ENCODE results near the gene ASB6.
A peak's percentile ranks its signal among the peaks of the same experiment; 100 is the strongest.

Gene ASB6

GRCh38 chr9:129675620-129676019, 33.7 kb upstream of the ASB6 start:
- Histone ChIP-seq H3K9ac (ENCODE audit: low read depth, low read length) (no peak overlapping the region), H3K36me3 (ENCODE audit: insufficient read depth, low read length) (no peaks in the 10 kb centered on the region), H3K9me3 (ENCODE audit: control insufficient read depth, insufficient read depth, low read length) (no peaks in the 10 kb centered on the region), H3K4me1 (ENCODE audit: insufficient read depth, low read length) (peaks cover 6% of the 10 kb centered on the region; the same call in 1 of the 2 replicates)

DNA sequence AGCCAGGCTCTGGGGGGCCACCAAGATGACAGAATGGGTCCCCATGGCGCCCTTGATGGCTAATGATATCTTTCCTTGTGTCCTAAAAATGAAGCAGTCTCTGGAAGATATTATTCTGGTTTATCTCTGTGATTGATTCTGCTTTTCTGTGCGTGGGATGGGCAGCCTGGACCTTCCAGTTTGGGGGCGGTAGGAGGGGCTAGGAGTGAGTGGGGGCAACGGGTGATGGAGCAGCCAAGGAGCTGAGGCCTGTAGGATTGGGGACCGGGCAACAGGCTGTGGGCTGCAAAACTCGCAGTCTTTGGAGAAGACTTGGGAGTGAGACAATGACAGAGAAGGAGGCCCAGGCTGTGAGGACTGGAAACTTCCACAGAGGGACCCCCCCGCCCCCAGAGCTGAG, 32.3 kb upstream of the ASB6 start:
- Histone ChIP-seq H3K36me3 (ENCODE audit: insufficient read depth, low read length) (no peaks in the 10 kb centered on the region), H3K9ac (ENCODE audit: low read depth, low read length) (no peak overlapping the region), H3K4me1 (ENCODE audit: insufficient read depth, low read length) (peaks cover 6% of the 10 kb centered on the region; the same call in 1 of the 2 replicates), H3K9me3 (ENCODE audit: control insufficient read depth, insufficient read depth, low read length) (no peaks in the 10 kb centered on the region)

- no peaks in the 10 kb centered on the region for H3K9me3 ChIP-seq (ENCODE audit: control insufficient read depth, insufficient read depth, low read length)
- H3K9ac ChIP-seq (ENCODE audit: low read depth, low read length) = no peak overlapping the region
- peaks cover 6% of the 10 kb centered on the region; the same call in 1 of the 2 replicates for H3K4me1 ChIP-seq (ENCODE audit: insufficient read depth, low read length)
- no peaks in the 10 kb centered on the region for H3K36me3 ChIP-seq (ENCODE audit: insufficient read depth, low read length)
These were observed 31.7 kb upstream of the ASB6 start for GRCh38 chr9:129673602-129674001.

DNA sequence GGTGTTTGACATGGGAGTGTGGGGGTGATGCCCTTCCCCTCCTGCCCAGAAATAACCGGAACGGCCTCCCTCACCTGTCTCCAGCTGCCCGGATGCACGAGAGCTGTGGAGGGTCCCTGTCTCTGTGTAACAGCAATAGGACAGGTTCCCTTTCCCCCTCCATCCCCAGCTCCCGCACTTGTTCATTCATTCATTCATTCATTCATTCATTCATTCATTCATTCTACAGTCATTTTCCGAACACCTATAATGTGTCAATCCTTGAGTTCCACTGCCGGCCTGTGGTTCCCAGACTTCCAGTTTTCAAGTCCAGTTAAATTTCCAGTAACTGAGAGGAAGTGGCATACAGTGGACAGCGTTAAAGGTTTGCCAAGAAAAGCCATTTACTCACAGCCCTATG, 30.8 kb upstream of the ASB6 start:
- H3K36me3 ChIP-seq (ENCODE audit: insufficient read depth, low read length) = no peaks in the 10 kb centered on the region
- H3K9ac ChIP-seq (ENCODE audit: low read depth, low read length) = no peak overlapping the region
- H3K4me1 ChIP-seq (ENCODE audit: insufficient read depth, low read length) = peaks cover 6% of the 10 kb centered on the region; the same call in 1 of the 2 replicates
- no peaks in the 10 kb centered on the region for H3K9me3 ChIP-seq (ENCODE audit: control insufficient read depth, insufficient read depth, low read length)

DNA sequence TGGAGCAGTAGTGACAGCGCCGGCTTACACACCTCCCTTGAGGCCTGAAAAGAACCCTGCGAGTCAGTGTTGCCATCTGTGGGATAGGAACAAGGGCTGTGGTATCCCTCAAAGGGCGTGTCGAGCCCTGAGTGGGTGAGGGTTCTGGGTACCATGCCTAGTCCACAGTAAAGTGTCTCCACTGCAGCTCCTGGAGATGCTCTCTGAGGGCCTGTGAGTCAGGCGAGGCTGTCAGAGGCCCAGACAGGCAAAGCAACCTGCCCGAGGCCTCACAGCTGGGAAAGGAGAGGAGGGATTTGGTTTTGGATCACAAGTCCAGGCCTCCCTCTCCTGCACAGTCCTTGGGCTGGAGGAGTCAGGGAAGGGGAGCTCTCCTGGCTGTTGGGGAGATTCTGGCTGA, 29.6 kb upstream of the ASB6 start:
- Histone ChIP-seq H3K9me3 (ENCODE audit: control insufficient read depth, insufficient read depth, low read length) (no peaks in the 10 kb centered on the region), H3K9ac (ENCODE audit: low read depth, low read length) (no peak overlapping the region), H3K36me3 (ENCODE audit: insufficient read depth, low read length) (no peaks in the 10 kb centered on the region), H3K4me1 (ENCODE audit: insufficient read depth, low read length) (no peaks in the 10 kb centered on the region; the same call in 1 of the 2 replicates)

DNA sequence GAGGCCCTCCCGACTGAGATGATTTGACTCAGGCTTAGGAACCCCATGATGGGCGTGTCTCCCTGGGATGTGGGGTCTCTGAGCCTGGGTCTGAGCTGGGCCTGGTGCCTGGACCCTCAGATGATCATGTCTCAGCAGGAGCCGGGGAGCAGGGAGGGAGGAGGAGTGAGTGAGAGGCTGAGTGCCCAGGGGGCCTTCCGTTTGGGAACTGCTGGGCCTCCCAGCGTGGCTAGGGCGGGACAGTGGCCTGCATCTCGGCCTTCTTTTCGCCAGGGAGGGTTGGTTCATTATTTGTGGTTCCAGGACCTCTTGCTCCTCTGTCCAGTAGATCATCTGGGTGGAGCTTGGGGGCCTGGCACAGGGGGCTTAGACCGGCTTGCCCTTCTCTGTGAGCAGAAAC, 29.1 kb upstream of the ASB6 start:
- Histone ChIP-seq H3K36me3 (ENCODE audit: insufficient read depth, low read length) (no peaks in the 10 kb centered on the region), H3K9ac (ENCODE audit: low read depth, low read length) (no peak overlapping the region), H3K9me3 (ENCODE audit: control insufficient read depth, insufficient read depth, low read length) (no peaks in the 10 kb centered on the region), H3K4me1 (ENCODE audit: insufficient read depth, low read length) (no peaks in the 10 kb centered on the region; the same call in 1 of the 2 replicates)

- Histone ChIP-seq H3K9me3 (ENCODE audit: control insufficient read depth, insufficient read depth, low read length) (no peaks in the 10 kb centered on the region), H3K4me1 (ENCODE audit: insufficient read depth, low read length) (no peaks in the 10 kb centered on the region; the same call in 1 of the 2 replicates), H3K9ac (ENCODE audit: low read depth, low read length) (no peak overlapping the region), H3K36me3 (ENCODE audit: insufficient read depth, low read length) (no peaks in the 10 kb centered on the region)
These were observed 28.0 kb upstream of the ASB6 start for GRCh38 chr9:129669946-129670345.

- Histone ChIP-seq H3K36me3 (ENCODE audit: insufficient read depth, low read length) (no peaks in the 10 kb centered on the region), H3K9me3 (ENCODE audit: control insufficient read depth, insufficient read depth, low read length) (no peaks in the 10 kb centered on the region), H3K4me1 (ENCODE audit: insufficient read depth, low read length) (no peaks in the 10 kb centered on the region; the same call in 1 of the 2 replicates), H3K9ac (ENCODE audit: low read depth, low read length) (no peak overlapping the region)
These were observed 27.3 kb upstream of the ASB6 start for GRCh38 chr9:129669141-129669718.

DNA sequence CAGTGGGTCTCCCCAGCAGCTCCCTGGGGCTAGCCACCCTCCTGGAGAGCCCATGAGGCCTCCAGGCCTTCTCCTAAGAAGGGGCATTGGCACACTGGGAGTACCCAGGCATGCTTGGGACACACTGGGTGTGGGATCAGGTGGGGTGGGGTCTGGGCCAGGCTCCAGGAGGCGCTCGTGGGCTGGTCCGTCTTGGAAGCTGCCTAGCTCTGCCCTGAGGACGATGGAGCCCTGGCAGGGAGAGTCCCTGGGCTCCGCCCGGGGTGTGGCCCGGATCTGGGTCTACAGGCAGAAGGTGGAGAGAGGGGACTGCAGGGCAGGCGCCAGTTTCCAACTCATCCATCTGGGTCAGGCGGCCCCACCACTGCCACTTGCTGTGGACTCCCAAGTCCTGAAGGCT, 25.9 kb upstream of the ASB6 start:
- Histone ChIP-seq H3K36me3 (ENCODE audit: insufficient read depth, low read length) (no peaks in the 10 kb centered on the region), H3K9ac (ENCODE audit: low read depth, low read length) (no peak overlapping the region), H3K9me3 (ENCODE audit: control insufficient read depth, insufficient read depth, low read length) (no peaks in the 10 kb centered on the region), H3K4me1 (ENCODE audit: insufficient read depth, low read length) (no peaks in the 10 kb centered on the region; the same call in 1 of the 2 replicates)

DNA sequence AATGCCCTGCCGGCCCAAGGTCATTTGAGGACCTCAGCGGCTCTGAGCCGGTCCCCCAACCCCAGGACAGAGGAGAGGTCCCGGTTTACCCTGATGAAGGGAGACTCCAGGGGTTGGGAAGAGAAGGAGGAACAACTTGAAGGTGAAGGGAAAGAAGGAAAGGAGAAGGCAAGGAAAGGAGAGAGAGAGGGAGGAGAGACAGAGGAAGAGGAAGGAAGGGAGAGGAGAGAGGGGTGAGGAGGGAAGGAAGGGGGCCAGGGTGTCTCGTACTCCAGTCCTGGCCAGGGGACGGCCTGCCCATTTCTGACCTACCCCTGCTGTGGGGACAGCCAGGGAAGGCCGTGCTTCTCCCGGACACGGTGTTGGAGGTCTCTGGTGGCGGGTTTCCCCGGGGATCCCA, 25.4 kb upstream of the ASB6 start:
- no peak overlapping the region for H3K9ac ChIP-seq (ENCODE audit: low read depth, low read length)
- no peaks in the 10 kb centered on the region; the same call in 1 of the 2 replicates for H3K4me1 ChIP-seq (ENCODE audit: insufficient read depth, low read length)
- H3K36me3 ChIP-seq (ENCODE audit: insufficient read depth, low read length) = no peaks in the 10 kb centered on the region
- H3K9me3 ChIP-seq (ENCODE audit: control insufficient read depth, insufficient read depth, low read length) = no peaks in the 10 kb centered on the region

DNA sequence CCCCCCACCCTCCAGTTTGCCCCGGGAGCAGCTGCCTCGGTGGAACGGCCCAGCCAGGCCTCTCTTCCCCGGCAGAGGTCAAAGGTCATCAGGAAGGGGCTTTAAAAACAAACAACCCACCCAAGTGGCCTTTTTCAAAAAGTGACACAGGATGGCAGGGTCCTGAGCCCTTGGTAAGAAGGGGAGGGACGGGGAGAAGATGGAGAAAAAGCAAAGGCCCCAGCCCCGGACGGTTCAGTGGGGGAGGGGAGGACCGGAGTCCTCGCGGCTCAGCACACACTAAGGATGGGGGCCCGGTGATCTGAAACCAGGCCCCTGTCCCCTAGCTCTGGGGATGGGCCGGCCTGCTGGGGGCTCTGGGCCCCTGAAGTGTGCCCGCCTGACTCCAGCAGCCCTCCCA, 24.6 kb upstream of the ASB6 start:
- Histone ChIP-seq H3K4me1 (ENCODE audit: insufficient read depth, low read length) (no peaks in the 10 kb centered on the region; the same call in 1 of the 2 replicates), H3K9ac (ENCODE audit: low read depth, low read length) (peak overlapping the region; percentile 35; the same call in 1 of the 2 replicates), H3K36me3 (ENCODE audit: insufficient read depth, low read length) (no peaks in the 10 kb centered on the region), H3K9me3 (ENCODE audit: control insufficient read depth, insufficient read depth, low read length) (no peaks in the 10 kb centered on the region)

GRCh38 chr9:129665814-129666520, 24.0 kb upstream of the ASB6 start:
- Histone ChIP-seq H3K9ac (ENCODE audit: low read depth, low read length) (peak overlapping the region; percentile 64; the same call in 1 of the 2 replicates), H3K36me3 (ENCODE audit: insufficient read depth, low read length) (no peaks in the 10 kb centered on the region), H3K9me3 (ENCODE audit: control insufficient read depth, insufficient read depth, low read length) (no peaks in the 10 kb centered on the region), H3K4me1 (ENCODE audit: insufficient read depth, low read length) (no peaks in the 10 kb centered on the region; the same call in 1 of the 2 replicates)

DNA sequence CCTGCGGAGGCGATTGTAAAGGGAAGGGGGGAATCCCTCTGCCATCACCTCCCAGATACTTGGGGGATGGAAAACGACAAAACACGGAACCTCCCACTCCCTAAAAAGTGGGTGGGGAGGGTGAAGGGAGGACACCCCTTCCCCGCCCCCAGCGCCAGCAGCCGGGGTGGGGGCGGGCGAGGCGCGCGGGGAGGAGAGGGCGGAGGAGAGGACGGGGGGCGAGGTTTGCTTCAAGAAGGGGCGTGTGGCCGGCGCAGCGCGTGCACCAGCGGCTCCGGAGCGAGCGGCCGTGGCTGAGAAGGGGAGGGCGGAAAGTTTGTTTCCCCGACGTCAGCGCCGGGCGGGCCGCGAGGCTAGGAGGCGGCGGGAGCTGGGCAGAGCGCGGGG, 23.4 kb upstream of the ASB6 start, which contains the start of gene PRRX2:
PRRX2 (plus strand) TSS at position 259 of the 387 bp plus-strand sequence. CDS start 221 bp downstream, outside the sequence.
- Histone ChIP-seq H3K4me1 (ENCODE audit: insufficient read depth, low read length) (no peaks in the 10 kb centered on the region; the same call in 1 of the 2 replicates), H3K9ac (ENCODE audit: low read depth, low read length) (peak within 1 kb of the TSS; percentile 64; the same call in 1 of the 2 replicates), H3K36me3 (ENCODE audit: insufficient read depth, low read length) (no peaks in the 10 kb centered on the region)

GRCh38 chr9:129664746-129665388, 22.9 kb upstream of the ASB6 start:
- Histone ChIP-seq H3K9me3 (ENCODE audit: control insufficient read depth, insufficient read depth, low read length) (no peaks in the 10 kb centered on the region), H3K9ac (ENCODE audit: low read depth, low read length) (peak overlapping the region; percentile 64; the same call in 1 of the 2 replicates), H3K4me1 (ENCODE audit: insufficient read depth, low read length) (no peaks in the 10 kb centered on the region; the same call in 1 of the 2 replicates), H3K36me3 (ENCODE audit: insufficient read depth, low read length) (no peaks in the 10 kb centered on the region)

More for the DNA sequence above, 23.4 kb upstream of the ASB6 start, which contains the start of gene PRRX2:
- no peaks in the 10 kb centered on the region for H3K9me3 ChIP-seq (ENCODE audit: control insufficient read depth, insufficient read depth, low read length)

Data from ES-I3 (cell line).